HL-60 (cell line): ENCODE data around the gene NKX2-1.

Source experiments
- CTCF ChIP-seq: IDR thresholded peaks from one replicate; pipeline ENCODE4 v1.5.1; 2011; ENCODE audit warnings: low read length, control low read depth, inconsistent platforms; ENCODE audit not compliant: insufficient read depth
- GABPA ChIP-seq: IDR thresholded peaks from 2 replicates; pipeline ENCODE4 v1.6.1; 2012; ENCODE audit warnings: low read depth
- POLR2AphosphoS5 ChIP-seq: IDR thresholded peaks from 2 replicates; pipeline ENCODE4 v1.6.1; 2012; ENCODE audit warnings: low read depth

DNA sequence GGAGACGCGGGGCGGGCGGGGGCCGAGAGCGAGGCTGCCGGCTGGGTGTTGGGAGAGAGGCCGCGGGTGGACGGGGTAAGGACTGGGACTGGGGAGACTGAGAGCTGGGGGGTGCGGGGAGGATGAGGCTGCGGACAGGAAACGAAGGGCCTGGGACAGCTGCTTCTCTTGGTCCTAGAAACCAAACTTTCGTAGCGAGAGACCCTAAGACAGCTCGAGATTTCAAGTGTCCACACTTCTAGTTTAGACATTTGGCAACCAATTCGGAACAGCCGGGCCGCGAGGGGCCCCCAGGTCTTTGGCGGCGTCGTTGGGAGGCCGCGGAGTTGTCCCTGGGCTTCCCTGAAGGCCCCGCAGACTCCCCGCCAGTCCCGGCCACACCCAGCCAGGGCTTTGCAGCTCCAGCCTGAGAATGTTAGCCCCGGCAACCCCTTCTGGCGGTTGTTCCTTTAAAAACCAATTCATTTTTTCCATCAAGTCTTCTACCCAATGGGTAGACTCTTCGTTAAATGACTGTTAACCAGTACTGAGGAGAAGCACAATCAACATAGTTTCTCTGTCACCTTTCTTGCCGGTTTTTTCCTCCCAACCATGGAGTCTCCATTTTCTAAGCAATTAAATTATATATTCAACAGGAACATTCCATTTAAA, 11.5 kb downstream of the NKX2-1 start:
- no peak for TF ChIP-seq CTCF
- TF ChIP-seq POLR2AphosphoS5 = no peak
- no peak for TF ChIP-seq GABPA
